Medulla oblongata (tissue), 1 donor: Measurements from ENCODE around the gene ANGPTL5.
"Not testable (repeated sequence)": the region's sequence is repeated elsewhere in the genome, so short reads cannot be mapped to it uniquely, and the experiment has no call there.

Source experiments
- DNase-seq: peaks from one replicate; pipeline ENCODE4 v3.0.0-alpha.2; 2015; ENCODE audit errors: extremely low spot score

ANGPTL5 gene

DNA sequence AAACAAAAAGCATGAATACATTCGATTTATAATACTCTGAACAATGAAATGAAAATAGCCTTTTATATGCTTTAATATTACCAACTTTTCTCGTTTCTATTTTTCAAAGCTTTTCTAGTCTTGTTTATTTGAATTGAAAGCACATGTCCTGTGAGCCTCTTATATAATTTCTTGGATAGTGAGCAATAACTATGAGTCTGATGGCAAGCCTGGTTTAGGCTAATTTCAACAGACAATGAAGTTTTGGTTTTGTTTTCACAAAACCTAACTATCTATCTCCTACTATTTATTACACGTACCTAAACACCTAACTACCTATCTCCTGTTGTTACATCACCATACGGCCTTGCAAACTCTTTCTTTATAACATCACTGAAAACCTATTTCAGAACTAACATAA is 30.7 kb downstream of the ANGPTL5 start:
- no peak for DNase-seq

DNA sequence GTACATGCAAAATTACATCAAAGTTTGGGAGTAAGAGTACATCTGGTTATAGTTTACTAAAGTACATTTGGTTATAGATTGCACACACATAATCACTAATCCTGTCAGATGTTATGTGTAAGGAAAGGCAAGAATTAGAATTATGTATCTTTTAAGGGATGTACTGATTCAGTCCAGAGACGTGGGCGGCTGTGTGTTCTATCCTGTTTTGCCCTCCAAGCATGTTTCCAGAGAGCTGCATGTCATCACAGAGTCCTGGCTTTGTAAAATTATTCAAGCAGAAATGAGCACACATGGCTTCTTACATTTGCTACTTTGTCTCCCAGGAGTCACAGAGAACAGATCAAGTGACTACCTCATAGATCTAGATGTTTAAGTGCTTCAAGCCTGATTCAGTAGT is 34.7 kb downstream of the ANGPTL5 start:
- no peak for DNase-seq

- no peak for DNase-seq
These were observed 36.1 kb downstream of the ANGPTL5 start for GRCh38 chr11:101880222-101880621.

- no peak for DNase-seq
These were observed 44.0 kb downstream of the ANGPTL5 start for GRCh38 chr11:101872171-101872882.

- no peak for DNase-seq
These were observed 45.8 kb downstream of the ANGPTL5 start for GRCh38 chr11:101870510-101870909.

DNA sequence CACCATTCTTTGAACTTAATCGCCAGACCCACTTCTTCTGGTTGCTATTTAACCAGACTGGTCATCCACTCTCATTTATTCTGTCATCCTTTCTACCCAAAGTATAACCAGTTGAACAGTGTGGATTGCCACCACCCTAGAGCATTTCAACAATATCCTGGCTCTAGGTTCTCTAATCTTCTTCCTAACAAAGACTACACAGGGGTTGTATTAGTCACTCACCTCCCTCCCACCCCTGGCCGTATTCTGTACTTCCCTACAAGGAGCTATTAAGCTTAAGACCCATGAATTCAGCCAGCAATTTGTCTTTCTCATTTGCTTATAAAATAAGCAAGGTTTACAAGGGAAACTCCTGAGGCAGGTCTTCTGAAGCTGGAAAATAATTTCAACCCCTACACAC is 48.4 kb downstream of the ANGPTL5 start:
- no peak for DNase-seq

GRCh38 chr11:101866619-101867491 is 49.5 kb downstream of the ANGPTL5 start:
- no peak for DNase-seq

DNA sequence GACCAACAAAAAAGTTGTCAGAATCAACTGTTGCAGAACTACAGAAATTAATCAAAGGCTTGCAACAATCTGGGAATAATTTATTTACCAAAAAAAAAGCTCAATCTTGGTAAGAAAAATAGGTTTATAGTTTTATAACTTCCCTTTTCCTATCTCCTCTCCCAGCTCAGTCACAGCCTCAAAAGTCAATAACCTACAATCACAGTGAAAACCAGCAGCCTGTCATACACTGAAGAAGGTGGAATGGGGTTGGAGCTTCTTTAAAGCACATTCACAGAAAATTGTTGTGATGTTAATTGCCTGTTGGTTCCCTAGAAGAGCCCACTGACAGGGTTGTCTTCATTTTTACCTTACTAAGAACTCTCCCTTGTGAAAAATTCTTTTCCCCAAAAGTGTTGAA is 52.2 kb downstream of the ANGPTL5 start:
- no peak for DNase-seq

- no peak for DNase-seq
These were observed 53.0 kb downstream of the ANGPTL5 start for GRCh38 chr11:101863361-101863760.

DNA sequence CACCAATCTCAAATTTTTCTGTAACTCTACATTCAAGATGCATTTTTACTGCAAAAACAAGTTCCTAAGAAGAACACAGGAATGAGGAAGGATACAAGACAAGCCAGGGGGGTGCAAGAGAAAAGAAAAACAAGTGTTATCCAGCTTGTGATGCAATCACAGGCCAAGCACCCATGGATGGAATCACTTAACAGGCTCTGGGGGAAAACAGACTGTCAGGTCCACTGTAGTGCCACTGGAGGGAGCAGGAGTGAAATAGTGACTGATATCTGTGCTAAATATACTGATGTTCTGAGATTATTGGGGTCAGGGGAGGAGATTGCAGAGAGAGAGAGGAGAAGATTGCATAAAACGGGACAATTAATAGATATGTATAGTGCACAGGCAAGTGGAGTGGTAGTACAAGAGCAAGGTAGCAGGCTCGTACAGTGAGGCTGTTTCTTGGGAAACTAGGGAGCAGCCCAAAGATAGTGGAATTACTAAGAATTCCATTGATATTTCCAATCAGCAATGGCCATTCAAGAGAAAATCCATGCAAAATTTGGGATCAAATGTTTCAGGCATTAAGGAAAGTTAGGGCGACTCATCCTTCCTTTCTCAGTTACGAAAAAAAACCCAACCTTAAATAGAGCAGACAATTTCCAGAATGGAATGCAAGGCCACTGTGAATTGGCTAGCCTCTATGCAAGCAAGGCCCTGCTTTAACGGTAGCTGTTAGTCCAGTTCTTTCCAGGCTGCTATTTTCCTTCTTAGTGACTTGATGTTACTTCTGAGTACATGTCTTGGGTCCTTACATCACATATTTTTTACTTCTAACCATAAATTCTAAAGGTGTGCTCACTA is 53.7 kb downstream of the ANGPTL5 start:
- DNase-seq, result peak; percentile 19

GRCh38 chr11:101860696-101861427 is 55.5 kb downstream of the ANGPTL5 start:
- DNase-seq, result peak; percentile 42

DNA sequence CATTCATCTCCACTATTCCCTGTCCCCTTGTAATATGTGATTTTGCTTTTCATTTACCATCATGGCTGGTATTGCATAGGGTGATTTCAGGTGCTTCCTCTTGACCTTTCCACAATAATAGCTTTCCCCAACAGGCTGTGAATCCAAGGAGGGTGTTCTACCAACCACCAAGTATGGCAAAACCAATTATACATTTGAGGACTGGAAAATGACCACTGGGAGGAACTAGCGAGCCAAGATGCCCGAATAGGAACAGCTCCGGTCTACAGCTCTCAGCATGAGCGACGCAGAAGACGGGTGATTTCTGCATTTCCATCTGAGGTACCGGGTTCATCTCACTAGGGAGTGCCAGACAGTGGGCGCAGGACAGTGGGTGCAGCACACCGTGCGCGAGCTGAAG is 64.1 kb downstream of the ANGPTL5 start:
- not testable (repeated sequence) for DNase-seq

- peak; percentile 5 for DNase-seq
These were observed 68.1 kb downstream of the ANGPTL5 start for GRCh38 chr11:101848262-101848661.

DNA sequence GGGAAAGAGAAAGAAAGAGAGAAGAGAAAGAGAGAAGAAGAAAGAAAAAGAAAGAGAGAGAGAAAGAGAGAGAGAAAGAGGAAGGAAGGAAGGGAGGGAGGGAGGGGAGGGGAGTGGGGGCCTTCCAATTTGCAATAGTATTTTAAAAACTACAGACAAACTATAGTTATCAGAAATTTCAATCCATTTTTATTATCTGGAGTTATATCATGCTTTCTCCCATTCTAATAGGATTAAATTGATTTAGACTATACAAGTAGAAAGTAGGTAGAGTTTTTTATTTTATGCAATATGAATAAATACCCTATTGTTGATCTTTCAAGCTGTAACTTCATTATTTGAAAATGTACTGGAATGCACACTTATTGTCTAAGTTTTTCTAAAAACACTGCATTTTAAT is 71.7 kb downstream of the ANGPTL5 start:
- DNase-seq, result no peak

DNA sequence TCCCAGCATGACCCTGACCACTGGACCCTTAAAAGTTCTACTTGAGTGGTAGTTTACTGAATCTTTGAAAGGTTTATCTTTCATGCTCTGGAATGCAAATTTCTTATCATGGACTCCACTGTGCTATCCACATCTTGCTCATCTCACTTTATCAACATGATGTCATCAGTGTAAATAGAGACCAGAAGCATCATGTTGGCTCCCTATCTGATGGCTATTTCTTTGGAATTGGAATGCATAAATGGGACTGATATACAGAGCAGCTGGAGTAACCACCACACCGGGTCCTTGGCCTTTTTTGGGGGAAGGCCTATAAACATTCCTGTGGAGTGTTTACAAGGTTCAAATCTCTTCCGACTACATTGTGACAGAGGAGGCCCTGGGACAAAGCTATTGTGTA is 75.6 kb downstream of the ANGPTL5 start:
- DNase-seq, result no peak
